HEK293T (cell line): Measurements from ENCODE around the gene GET3.

Experiments
- CTCF ChIA-PET: fragments of 350-600 bp; formaldehyde crosslinking; extraction: SDS; loops from one replicate; lab custom pipeline; 2021; ENCODE audit warnings: antibody characterized with exemption, inconsistent platforms; lab: Yijun Ruan, JAX
- POLR2A ChIA-PET: fragments of 350-600 bp; formaldehyde crosslinking; extraction: SDS; loops from one replicate; lab custom pipeline; 2020; ENCODE audit warnings: antibody characterized with exemption, inconsistent platforms; lab: Yijun Ruan, JAX
- DNase-seq: peaks from one replicate; pipeline ENCODE4 v3.0.0; 2012; ENCODE audit warnings: mixed read lengths; ENCODE audit errors: extremely low spot score
- ARNT ChIP-seq: fragments of 450-650 bp; IDR thresholded peaks from 2 replicates; pipeline ENCODE4 v1.6.1; 2017; ENCODE audit warnings: mild to moderate bottlenecking
- BHLHE40 ChIP-seq: fragments of 450-650 bp; IDR thresholded peaks from 2 replicates; pipeline ENCODE4 v1.6.1; 2016; ENCODE audit warnings: mild to moderate bottlenecking, moderate library complexity, borderline replicate concordance
- CTBP1 ChIP-seq: fragments of 450-650 bp; IDR thresholded peaks from 2 replicates; pipeline ENCODE4 v1.6.1; 2016; ENCODE audit warnings: borderline replicate concordance
- ELF4 ChIP-seq: fragments of 450-650 bp; IDR thresholded peaks from 2 replicates; pipeline ENCODE4 v1.6.1; 2017; ENCODE audit warnings: antibody characterized with exemption
- FOXA1 ChIP-seq: fragments of 450-650 bp; IDR thresholded peaks from 2 replicates; pipeline ENCODE4 v1.6.1; 2016; ENCODE audit warnings: mild to moderate bottlenecking
- FOXK2 ChIP-seq: fragments of 450-650 bp; IDR thresholded peaks from 2 replicates; pipeline ENCODE4 v1.6.1; 2016; ENCODE audit warnings: mild to moderate bottlenecking
- FOXM1 ChIP-seq: fragments of 450-650 bp; IDR thresholded peaks from 2 replicates; pipeline ENCODE4 v1.6.1; 2017; ENCODE audit warnings: mild to moderate bottlenecking, borderline replicate concordance
- HDGF ChIP-seq: fragments of 450-650 bp; IDR thresholded peaks from 2 replicates; pipeline ENCODE4 v1.6.1; 2017; ENCODE audit warnings: antibody characterized with exemption, borderline replicate concordance
- L3MBTL2 ChIP-seq: fragments of 450-650 bp; conservative IDR thresholded peaks from 2 replicates; pipeline ENCODE4 v1.6.1; 2016; ENCODE audit warnings: mild to moderate bottlenecking
- LEF1 ChIP-seq: fragments of 450-650 bp; IDR thresholded peaks from 2 replicates; pipeline ENCODE4 v1.6.1; 2017; ENCODE audit warnings: mild to moderate bottlenecking, borderline replicate concordance
- NFRKB ChIP-seq: fragments of 450-650 bp; IDR thresholded peaks from 2 replicates; pipeline ENCODE4 v1.6.1; 2016; ENCODE audit warnings: mild to moderate bottlenecking, moderate library complexity
- SP1 ChIP-seq: fragments of 450-650 bp; IDR thresholded peaks from 2 replicates; pipeline ENCODE4 v1.6.1; 2017
- SUZ12 ChIP-seq: fragments of 450-650 bp; IDR thresholded peaks from 2 replicates; pipeline ENCODE4 v1.6.1; 2016; ENCODE audit warnings: mild to moderate bottlenecking
- TARDBP ChIP-seq: fragments of 450-650 bp; IDR thresholded peaks from 2 replicates; pipeline ENCODE4 v1.6.1; 2016
- ZNF384 ChIP-seq: fragments of 450-650 bp; IDR thresholded peaks from 2 replicates; pipeline ENCODE4 v1.6.1; 2016
- TF ChIP-seq, protein P1 (sequence below): fragments of 450-650 bp; IDR thresholded peaks from 2 replicates; pipeline ENCODE4 v1.6.1; 2016

Gene GET3

DNA sequence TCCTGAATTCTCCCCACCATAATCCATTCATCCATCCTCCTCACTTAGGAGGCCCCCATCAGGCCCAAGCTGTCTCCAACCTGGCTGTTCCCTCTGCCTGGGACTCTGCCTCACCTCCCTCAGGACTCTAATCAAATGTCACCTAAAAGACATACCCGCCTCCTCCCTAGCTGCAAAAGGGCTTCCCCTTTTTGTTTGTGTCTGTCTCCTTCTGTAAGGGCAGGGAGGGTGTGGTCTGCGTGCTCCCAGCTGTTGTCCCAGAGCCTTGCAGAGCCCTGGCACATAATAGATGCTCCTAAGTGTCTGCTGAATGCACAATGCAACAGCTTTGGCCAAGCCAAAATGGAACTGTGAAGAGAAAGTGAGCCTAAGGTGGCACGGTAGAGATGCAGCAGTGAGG, 7.2 kb upstream of the GET3 start:
- TF ChIP-seq ARNT, result no peak
- no peak for TF ChIP-seq TARDBP
- TF ChIP-seq L3MBTL2, result no peak
- TF ChIP-seq FOXM1, result no peak
- TF ChIP-seq CTBP1, result no peak
- TF ChIP-seq NFRKB, result no peak
- no peak for TF ChIP-seq FOXK2
- no peak for TF ChIP-seq FOXA1
- TF ChIP-seq BHLHE40, result no peak
- POLR2A ChIA-PET, result interaction anchor here (1.9 kb wide), 1 partner anchor 8 kb away, joined by 7 read pairs; no protein-coding TSS in a partner anchor
- CTCF ChIA-PET, result no interaction called here
- no peak for DNase-seq

DNA sequence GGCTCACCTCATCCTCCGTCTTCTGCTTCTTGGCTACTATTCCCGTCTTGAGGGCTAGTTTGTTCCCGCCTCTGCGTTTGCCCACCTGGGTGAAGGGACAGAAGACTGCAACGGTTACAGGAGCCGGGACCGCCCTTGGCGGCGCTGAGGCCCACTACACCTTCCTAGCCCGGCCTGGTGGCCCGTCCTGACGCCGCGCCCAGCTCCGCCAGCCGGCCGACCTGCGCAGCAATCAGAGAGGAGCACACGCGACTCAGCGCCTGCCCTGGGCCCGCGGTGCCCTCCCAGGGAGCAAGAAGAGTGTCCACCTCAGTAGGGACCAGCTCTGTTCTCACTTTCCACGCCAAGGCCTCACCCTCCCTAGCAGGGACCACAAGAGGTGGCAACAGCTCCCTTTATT, 6.0 kb upstream of the GET3 start:
- TF ChIP-seq ARNT, result no peak
- TF ChIP-seq CTBP1, result no peak
- TF ChIP-seq BHLHE40, result no peak
- no peak for TF ChIP-seq FOXA1
- no peak for TF ChIP-seq SUZ12
- no peak for TF ChIP-seq FOXM1
- no peak for TF ChIP-seq L3MBTL2
- no peak for TF ChIP-seq HDGF
- no peak for TF ChIP-seq TARDBP
- TF ChIP-seq SP1, result no peak
- TF ChIP-seq, protein P1, sequence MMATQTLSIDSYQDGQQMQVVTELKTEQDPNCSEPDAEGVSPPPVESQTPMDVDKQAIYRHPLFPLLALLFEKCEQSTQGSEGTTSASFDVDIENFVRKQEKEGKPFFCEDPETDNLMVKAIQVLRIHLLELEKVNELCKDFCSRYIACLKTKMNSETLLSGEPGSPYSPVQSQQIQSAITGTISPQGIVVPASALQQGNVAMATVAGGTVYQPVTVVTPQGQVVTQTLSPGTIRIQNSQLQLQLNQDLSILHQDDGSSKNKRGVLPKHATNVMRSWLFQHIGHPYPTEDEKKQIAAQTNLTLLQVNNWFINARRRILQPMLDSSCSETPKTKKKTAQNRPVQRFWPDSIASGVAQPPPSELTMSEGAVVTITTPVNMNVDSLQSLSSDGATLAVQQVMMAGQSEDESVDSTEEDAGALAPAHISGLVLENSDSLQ, result no peak
- POLR2A ChIA-PET, result interaction anchor here (1.9 kb wide), 1 partner anchor 9 kb away, joined by 7 read pairs; no protein-coding TSS in a partner anchor
- no peak for DNase-seq
- CTCF ChIA-PET, result no interaction called here

DNA sequence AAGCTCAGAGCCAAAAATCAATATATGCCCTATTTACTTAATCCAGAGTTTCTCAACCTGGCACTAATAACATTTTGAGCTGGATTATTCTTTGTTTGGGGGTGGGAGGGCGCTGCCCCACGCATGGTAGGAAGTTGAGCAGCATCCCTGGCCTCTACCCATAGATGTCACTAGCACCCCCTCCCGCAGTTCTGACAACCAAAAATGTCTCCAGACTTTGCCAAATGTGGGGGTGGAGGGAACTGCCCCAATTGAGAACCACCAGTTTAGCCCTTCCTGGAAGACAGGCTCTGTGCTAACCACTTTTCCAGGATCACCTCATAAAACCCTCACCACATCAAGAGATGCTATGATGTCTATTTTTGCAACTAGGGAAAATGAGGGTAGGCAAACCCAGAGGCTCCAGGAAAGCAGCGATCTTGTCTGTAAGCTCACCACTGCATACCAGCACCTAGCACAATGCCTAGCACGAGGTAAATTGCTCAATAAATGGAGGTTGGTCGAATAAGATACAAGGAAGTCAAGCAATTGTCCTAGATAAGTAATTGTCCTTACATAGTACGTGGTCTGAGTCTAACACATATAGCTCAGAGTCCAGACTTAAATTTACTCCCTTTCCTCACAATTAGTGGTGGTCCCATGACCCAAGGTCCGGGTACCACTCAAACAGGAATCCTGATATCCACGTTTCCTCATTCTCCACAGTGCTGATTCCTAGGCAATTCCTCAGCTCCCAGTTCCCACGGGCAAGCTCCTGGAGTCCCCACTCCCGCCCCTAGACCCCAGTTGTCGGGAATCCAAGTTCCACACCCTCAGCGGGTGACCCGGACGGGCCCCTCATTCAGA, 3.7 kb upstream of the GET3 start:
- DNase-seq, result no peak
- CTCF ChIA-PET, result interaction anchor here (0.6 to 1.7 kb wide), 5 partner anchors 12 to 509 kb away, joined by 3 to 8 read pairs (median 4); no protein-coding TSS in a partner anchor
- TF ChIP-seq ARNT, result no peak
- TF ChIP-seq NFRKB, result no peak
- TF ChIP-seq FOXK2, result no peak
- no peak for TF ChIP-seq FOXA1
- no peak for TF ChIP-seq HDGF
- TF ChIP-seq CTBP1, result no peak
- TF ChIP-seq TARDBP, result no peak
- TF ChIP-seq, protein P1, result no peak
- TF ChIP-seq LEF1, result no peak
- no peak for TF ChIP-seq BHLHE40
- no peak for TF ChIP-seq FOXM1
- TF ChIP-seq ELF4, result no peak
- no peak for TF ChIP-seq SUZ12
- TF ChIP-seq SP1, result no peak
- POLR2A ChIA-PET, result interaction anchor here (0.6 to 6.1 kb wide), 15 partner anchors 11 to 213 kb away, joined by 3 to 133 read pairs (median 3); partner anchors contain the start of genes JUNB, RAD23A and TNPO2

DNA sequence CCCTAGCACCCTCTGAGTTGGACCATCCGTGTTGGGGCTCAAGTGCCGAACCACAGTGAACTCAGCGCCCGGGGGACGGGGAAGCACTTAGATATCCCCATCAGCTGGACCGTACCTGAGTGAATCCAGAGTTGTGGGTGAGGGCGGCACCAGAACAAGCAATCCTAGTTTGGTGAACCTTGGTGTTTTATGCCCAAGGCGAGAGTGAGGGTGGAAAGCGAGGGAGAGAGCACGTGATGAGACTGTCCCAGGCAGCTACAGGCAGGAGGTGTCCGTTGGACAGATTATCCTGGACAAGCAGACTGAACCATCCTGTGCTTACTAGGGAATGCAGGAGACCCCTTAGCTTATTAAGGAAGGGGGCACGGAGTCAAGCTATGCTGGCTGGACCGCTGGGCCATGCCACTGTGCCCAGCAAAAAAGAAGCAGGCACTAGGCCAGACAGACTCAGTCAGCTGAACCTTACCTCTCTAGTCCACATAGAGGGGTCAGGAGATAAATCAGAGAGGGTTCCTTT, 596 bp downstream of the GET3 start:
- DNase-seq, result no peak
- TF ChIP-seq FOXK2 (no peak), CTBP1 (no peak), LEF1 (no peak), SP1 (no peak), HDGF (no peak), SUZ12 (no peak), ZNF384 (no peak), FOXM1 (no peak), FOXA1 (no peak), ELF4 (no peak), TARDBP (no peak), NFRKB (no peak), ARNT (no peak), BHLHE40 (no peak)
- CTCF ChIA-PET, result no interaction called here
- POLR2A ChIA-PET, result interaction anchor here (0.7 to 6.1 kb wide), 3 partner anchors 15 to 42 kb away, joined by 3 to 133 read pairs (median 9); partner anchors contain the start of genes FBXW9 and TNPO2

DNA sequence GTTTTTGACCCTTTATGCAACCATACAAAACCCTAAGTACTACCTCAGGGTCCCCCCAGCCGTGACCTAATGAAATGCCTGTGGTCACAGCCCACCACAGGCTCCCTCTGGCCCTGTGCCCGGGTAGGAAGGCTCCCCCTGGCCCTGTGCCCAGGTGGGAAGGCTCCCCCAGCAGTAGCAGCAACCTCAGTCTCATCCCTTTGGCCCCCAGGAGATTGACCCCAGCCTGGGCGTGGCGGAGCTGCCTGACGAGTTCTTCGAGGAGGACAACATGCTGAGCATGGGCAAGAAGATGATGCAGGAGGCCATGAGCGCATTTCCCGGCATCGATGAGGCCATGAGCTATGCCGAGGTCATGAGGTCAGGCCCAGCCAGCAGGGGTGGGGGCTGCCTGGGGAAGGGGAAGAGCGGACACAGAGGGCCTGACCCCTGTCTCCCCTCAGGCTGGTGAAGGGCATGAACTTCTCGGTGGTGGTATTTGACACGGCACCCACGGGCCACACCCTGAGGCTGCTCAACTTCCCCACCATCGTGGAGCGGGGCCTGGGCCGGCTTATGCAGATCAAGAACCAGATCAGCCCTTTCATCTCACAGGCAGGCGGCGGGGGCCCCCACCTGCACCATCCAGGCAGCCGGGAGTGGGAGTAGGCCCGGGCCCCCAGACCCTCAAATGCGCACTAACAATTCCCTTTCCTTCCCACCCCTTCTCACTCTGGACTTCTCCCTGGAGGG, 8.0 kb downstream of the GET3 start:
- no peak for DNase-seq
- POLR2A ChIA-PET, result interaction anchor here (0.7 to 1.8 kb wide), 3 partner anchors 9 to 22 kb away, joined by 3 to 5 read pairs (median 3); partner anchors contain the start of gene TRIR
- CTCF ChIA-PET, result interaction anchor here (1.1 kb wide), 1 partner anchor 15 kb away, joined by 3 read pairs; no protein-coding TSS in a partner anchor
- no peak for TF ChIP-seq BHLHE40
- TF ChIP-seq SP1, result no peak

DNA sequence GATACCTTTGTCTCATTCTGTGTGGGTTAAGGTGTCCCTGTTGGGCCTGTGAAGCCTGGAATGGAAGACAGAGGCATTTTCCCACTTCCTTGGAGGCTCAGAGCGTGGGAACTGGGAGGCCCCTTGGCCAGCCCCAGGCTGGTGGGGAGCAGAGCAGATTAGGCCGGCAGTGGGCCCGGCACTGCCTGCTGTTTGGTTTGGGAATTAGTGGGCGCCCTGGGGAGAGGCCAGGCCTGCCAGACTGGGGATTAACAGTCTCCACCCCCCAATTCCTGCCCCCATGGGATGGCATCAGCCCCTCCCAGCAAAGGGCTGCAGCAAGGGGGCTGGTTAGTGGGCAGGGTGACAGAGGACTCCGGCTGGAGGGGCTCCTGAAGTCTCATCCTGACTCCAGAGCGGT, 11.2 kb downstream of the GET3 start:
- ChIA-PET POLR2A (interaction anchor here (1.3 kb wide), 1 partner anchor 67 kb away, joined by 3 read pairs; no protein-coding TSS in a partner anchor), CTCF (interaction anchor here (1.4 kb wide), 1 partner anchor 12 kb away, joined by 3 read pairs; no protein-coding TSS in a partner anchor)
- no peak for TF ChIP-seq L3MBTL2
- no peak for TF ChIP-seq FOXA1
- TF ChIP-seq LEF1, result no peak
- no peak for TF ChIP-seq NFRKB
- DNase-seq, result no peak
